K562 (cell line): Measurements from ENCODE around the gene SCRN1. TPM values are rescaled to one million over a fixed set of nuclear protein-coding genes. Genes with fewer than 3 reads are reported as not detected.

ENCODE experiments used
- ATAC-seq: fragments of 200-7000 bp; cut with Tn5 transposase; 3 replicates; pipeline ENCODE4 v1.9.1; 2020; ENCODE audit warnings: moderate library complexity
- BruUV-seq: library from RNA; stranded (reverse); fragments of 400-500 nt; replicated peaks from 2 replicates; lab custom pipeline; 2021; lab: Mats Ljungman, UMichigan
- CTCF ChIA-PET: fragments of 300-600 bp; formaldehyde crosslinking; extraction: SDS; loops from one replicate; lab custom pipeline; 2021; ENCODE audit warnings: low intra/inter-chr PET ratio; lab: Yijun Ruan, JAX
- POLR2A ChIA-PET: fragments of 300-600, 350-650 bp; sonication (Branson Sonifier 250); formaldehyde crosslinking; extraction: SDS; loops from one replicate; lab custom pipeline; 2021; ENCODE audit warnings: antibody characterized with exemption, inconsistent platforms; lab: Yijun Ruan, JAX
- DNase-seq, 4 experiments: peaks; one replicate each; pipeline versions ENCODE4 v3.0.0 to v3.0.0-alpha.2; 2011 to 2018; ENCODE audit warnings: low spot score in 3 of 4, mixed read lengths in 3 of 4; ENCODE audit errors: extremely low read depth in 1 of 4
- FAIRE-seq: peaks from 2 replicates; lab custom pipeline; 2011; peaks lifted over from hg19 to GRCh38; lab: Jason Lieb, UNC
- H2AFZ ChIP-seq: 2 replicates; pipeline ENCODE4 v1.6.0; 2011; ENCODE audit warnings: low read depth, low read length, control low read depth, inconsistent platforms
- H3K27ac ChIP-seq: fragments of 200-600 bp; 3 replicates; pipeline ENCODE4 v1.8.0; 2011; ENCODE audit warnings: low read depth, mild to moderate bottlenecking, control low read depth, inconsistent platforms, low read length, moderate library complexity, mixed read lengths; ENCODE audit errors: extremely low read depth
- H3K27me3 ChIP-seq, 2 experiments: fragments of 300-600 bp in 1 of 2; 2 replicates in 1 of 2; 3 replicates in 1 of 2; pipeline versions ENCODE4 v1.6.0 to v1.8.0; 2011; ENCODE audit warnings: inconsistent platforms in 2 of 2, low read length in 2 of 2, mild to moderate bottlenecking in 1 of 2, mixed read lengths in 1 of 2, moderate library complexity in 1 of 2; ENCODE audit not compliant: control insufficient read depth in 2 of 2, insufficient read depth in 2 of 2
- H3K36me3 ChIP-seq: fragments of 300-600 bp; 3 replicates; pipeline ENCODE4 v1.8.0; 2011; ENCODE audit warnings: mild to moderate bottlenecking, low read length, inconsistent platforms; ENCODE audit not compliant: control insufficient read depth, insufficient read depth
- H3K4me1 ChIP-seq, 2 experiments: fragments of 200-600 bp in 1 of 2; replicated peaks in 1 of 2; 2 replicates in 1 of 2; 3 replicates in 1 of 2; pipeline versions ENCODE4 v1.5.1 to v1.8.0; 2011; ENCODE audit warnings: inconsistent platforms in 2 of 2, low read length in 2 of 2, mild to moderate bottlenecking in 1 of 2, mixed read lengths in 1 of 2, moderate library complexity in 1 of 2; ENCODE audit not compliant: control insufficient read depth in 2 of 2, insufficient read depth in 2 of 2
- H3K4me2 ChIP-seq: 2 replicates; pipeline ENCODE4 v1.6.1; 2011; ENCODE audit warnings: low read length, control low read depth, inconsistent platforms, mixed read lengths; ENCODE audit not compliant: insufficient read depth
- H3K4me3 ChIP-seq: fragments of 200-600 bp; sonication (generic), shearing (Covaris generic); 2 replicates; pipeline ENCODE4 v1.5.1; 2016; ENCODE audit warnings: control low read depth, inconsistent platforms
- H3K79me2 ChIP-seq: fragments of 200-600 bp; 3 replicates; pipeline ENCODE4 v1.8.0; 2011; ENCODE audit warnings: low read length, inconsistent platforms; ENCODE audit not compliant: control insufficient read depth, insufficient read depth
- H3K9ac ChIP-seq, 2 experiments: 2 replicates each; pipeline versions ENCODE4 v1.6.0 to v1.6.1; 2011; ENCODE audit warnings: low read depth in 2 of 2, low read length in 2 of 2, control low read depth in 1 of 2, inconsistent platforms in 1 of 2, mild to moderate bottlenecking in 1 of 2, mixed read lengths in 1 of 2; ENCODE audit not compliant: insufficient read depth in 1 of 2
- H3K9me1 ChIP-seq: one replicate; pipeline ENCODE4 v1.6.0; 2011; ENCODE audit warnings: inconsistent platforms, mild to moderate bottlenecking, low read length, moderate library complexity; ENCODE audit not compliant: control insufficient read depth, insufficient read depth
- H3K9me3 ChIP-seq: replicated peaks from 2 replicates; pipeline ENCODE4 v1.5.1; 2011; ENCODE audit warnings: low read depth, low read length, inconsistent platforms; ENCODE audit not compliant: control insufficient read depth, insufficient read depth
- H4K20me1 ChIP-seq: replicated peaks from 2 replicates; pipeline ENCODE4 v1.6.1; 2011; ENCODE audit warnings: low read length, inconsistent platforms, mixed read lengths; ENCODE audit not compliant: control insufficient read depth, insufficient read depth
- BRD4 ChIP-seq: fragments of 200-600 bp; sonication (generic); IDR thresholded peaks from 2 replicates; pipeline ENCODE4 v1.6.1; 2017; ENCODE audit warnings: inconsistent platforms
- CC2D1A ChIP-seq: fragments of 450-650 bp; IDR thresholded peaks from 2 replicates; pipeline ENCODE4 v1.6.1; 2017; ENCODE audit warnings: mild to moderate bottlenecking
- MXI1 ChIP-seq: IDR thresholded peaks from 2 replicates; pipeline ENCODE4 v1.6.1; 2011; ENCODE audit warnings: low read depth, mild to moderate bottlenecking, improper control_type of control experiment, low read length
- NFIX ChIP-seq: fragments of 250-450 bp; sonication (Bioruptor Pico); IDR thresholded peaks from 2 replicates; pipeline ENCODE4 v1.4.0; 2020; ENCODE audit warnings: low read depth, mild to moderate bottlenecking, moderate library complexity
- RB1 ChIP-seq: fragments of 450-650 bp; IDR thresholded peaks from 2 replicates; pipeline ENCODE4 v1.6.1; 2017; ENCODE audit warnings: low read depth, mild to moderate bottlenecking
- RFX5 ChIP-seq: IDR thresholded peaks from 2 replicates; pipeline ENCODE4 v1.6.1; 2011; ENCODE audit warnings: low read depth, mild to moderate bottlenecking, improper control_type of control experiment, low read length
- RNF2 ChIP-seq: sonication (generic); IDR thresholded peaks from 2 replicates; pipeline ENCODE4 v1.6.1; 2016
- SMARCE1 ChIP-seq: fragments of 450-650 bp; IDR thresholded peaks from 2 replicates; pipeline ENCODE4 v1.7.1; 2016; ENCODE audit warnings: mild to moderate bottlenecking
- ZC3H8 ChIP-seq: fragments of 450-650 bp; IDR thresholded peaks from 2 replicates; pipeline ENCODE4 v1.6.1; 2017
- ZNF444 ChIP-seq: fragments of 250-450 bp; sonication (Bioruptor Pico); IDR thresholded peaks from 2 replicates; pipeline ENCODE4 v1.4.0; 2020; ENCODE audit warnings: mild to moderate bottlenecking, moderate library complexity
- WGBS: fragments of 100-300 bp; shearing (Covaris generic); methylation state at CpG from one replicate; pipeline ENCODE4 v1.1.6; 2016; ENCODE audit warnings: low coverage, mixed read lengths; ENCODE audit not compliant: insufficient coverage; ENCODE audit errors: missing lambda C conversion rate; 5-methylcytosine and 5-hydroxymethylcytosine counted together
- in situ Hi-C: fragments of 300-500 bp; cut with MboI; formaldehyde crosslinking; loops from 4 replicates; pipeline ENCODE4 v1.15.0; 2018; ENCODE audit warnings: inconsistent platforms, mixed read lengths
- intact Hi-C: fragments of 100-400 bp; cut with micrococcal nuclease; formaldehyde crosslinking; loops from 2 replicates; pipeline ENCODE4 v1.14.2; 2022
- polyA plus RNA-seq, 8 experiments: library from polyadenylated mRNA; depleted of rRNA in 4 of 8; stranded (reverse) in 5 of 8; unstranded in 3 of 8; fragments of >200 nt; fragmentation: Nextera tagmentation in 2 of 8; fragmentation: Illumina TruSeq in 1 of 8; extraction: Ambion mirVana in 2 of 8; extraction: Trizol in 1 of 8; gene quantifications; 2 replicates each; pipeline versions ENCODE4 v1.2.1 to v1.2.3, GENCODE V29; 2011 to 2014; ENCODE audit warnings: inconsistent platforms in 1 of 8, missing spikeins in 1 of 8
- total RNA-seq, 7 experiments: library from RNA; depleted of rRNA in 6 of 7; stranded (reverse); fragments of >200 nt in 6 of 7; fragmentation: Illumina TruSeq in 2 of 7; extraction: Trizol in 2 of 7; gene quantifications; 2 replicates each; pipeline versions ENCODE4 v1.2.1 to v1.2.3, GENCODE V29; 2011 to 2021; ENCODE audit warnings: low replicate concordance in 1 of 7
- TF ChIP-seq, protein P1 (sequence below): fragments of 250-450 bp; sonication (Bioruptor Pico); IDR thresholded peaks from 2 replicates; pipeline ENCODE4 v1.5.0; 2021; ENCODE audit warnings: mild to moderate bottlenecking, borderline replicate concordance
- TF ChIP-seq, protein P2 (sequence below), 2 experiments: fragments of 450-650 bp in 1 of 2; sonication (generic) in 1 of 2; formaldehyde crosslinking; conservative IDR thresholded peaks; 2 replicates each; pipeline versions ENCODE4 v1.4.0 to v1.8.1; 2020 to 2022; ENCODE audit warnings: mild to moderate bottlenecking in 1 of 2, missing genetic modification reagents in 1 of 2

SCRN1 gene
- total and polyA plus RNA-seq, 9 of the 15 experiments (the other 6 are each of a cell fraction or from before 2014, with no cell fraction given), result 0.13 to 1.4 (median 0.20) TPM

DNA sequence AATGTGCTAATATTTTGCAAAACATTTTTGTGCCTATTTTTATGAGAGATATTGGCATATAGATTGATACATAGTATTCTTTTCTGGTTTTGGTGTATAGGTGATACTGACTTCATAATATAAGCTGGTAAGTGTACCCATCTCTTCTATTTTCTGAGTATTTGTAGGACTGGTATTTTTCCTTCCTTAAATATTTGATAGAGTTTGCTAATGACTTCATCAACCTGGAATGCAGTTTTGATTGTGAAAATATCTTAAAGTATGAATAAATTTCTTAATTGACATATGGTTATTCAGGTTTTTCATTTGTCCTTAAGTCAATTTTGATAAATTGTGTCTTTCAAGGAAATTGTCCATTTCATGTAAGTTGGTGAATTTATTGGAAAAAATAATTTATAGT lies 6.1 kb upstream of the SCRN1 start (continued):
- TF ChIP-seq, protein P1, sequence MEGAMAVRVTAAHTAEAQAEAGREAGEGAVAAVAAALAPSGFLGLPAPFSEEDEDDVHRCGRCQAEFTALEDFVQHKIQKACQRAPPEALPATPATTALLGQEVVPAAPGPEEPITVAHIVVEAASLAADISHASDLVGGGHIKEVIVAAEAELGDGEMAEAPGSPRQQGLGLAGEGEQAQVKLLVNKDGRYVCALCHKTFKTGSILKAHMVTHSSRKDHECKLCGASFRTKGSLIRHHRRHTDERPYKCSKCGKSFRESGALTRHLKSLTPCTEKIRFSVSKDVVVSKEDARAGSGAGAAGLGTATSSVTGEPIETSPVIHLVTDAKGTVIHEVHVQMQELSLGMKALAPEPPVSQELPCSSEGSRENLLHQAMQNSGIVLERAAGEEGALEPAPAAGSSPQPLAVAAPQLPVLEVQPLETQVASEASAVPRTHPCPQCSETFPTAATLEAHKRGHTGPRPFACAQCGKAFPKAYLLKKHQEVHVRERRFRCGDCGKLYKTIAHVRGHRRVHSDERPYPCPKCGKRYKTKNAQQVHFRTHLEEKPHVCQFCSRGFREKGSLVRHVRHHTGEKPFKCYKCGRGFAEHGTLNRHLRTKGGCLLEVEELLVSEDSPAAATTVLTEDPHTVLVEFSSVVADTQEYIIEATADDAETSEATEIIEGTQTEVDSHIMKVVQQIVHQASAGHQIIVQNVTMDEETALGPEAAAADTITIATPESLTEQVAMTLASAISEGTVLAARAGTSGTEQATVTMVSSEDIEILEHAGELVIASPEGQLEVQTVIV (CRISPR knock-in tag), result no peak
- TF ChIP-seq ZC3H8, result no peak
- no peak for TF ChIP-seq ZNF444
- no peak for TF ChIP-seq RB1
- TF ChIP-seq SMARCE1, result no peak
- TF ChIP-seq, protein P2, sequence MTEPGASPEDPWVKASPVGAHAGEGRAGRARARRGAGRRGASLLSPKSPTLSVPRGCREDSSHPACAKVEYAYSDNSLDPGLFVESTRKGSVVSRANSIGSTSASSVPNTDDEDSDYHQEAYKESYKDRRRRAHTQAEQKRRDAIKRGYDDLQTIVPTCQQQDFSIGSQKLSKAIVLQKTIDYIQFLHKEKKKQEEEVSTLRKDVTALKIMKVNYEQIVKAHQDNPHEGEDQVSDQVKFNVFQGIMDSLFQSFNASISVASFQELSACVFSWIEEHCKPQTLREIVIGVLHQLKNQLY (CRISPR knock-in tag; conservative IDR thresholded peaks at IDR 0.05), result no peak
- TF ChIP-seq, all 486 proteins: peak for 0

GRCh38 chr7:29993140-29993539 lies 3.5 kb upstream of the SCRN1 start:
- no peaks in the 10 kb centered on the region for H4K20me1 ChIP-seq
- intact Hi-C loops, result no loop called here
- peaks cover 0 to 6% of the 10 kb centered on the region in 2 experiments; a peak in 2 of 5 replicates for H3K4me1 ChIP-seq
- DNase-seq (no peak), ATAC-seq (no peak)
- H3K9me3 ChIP-seq, result peaks cover 5% of the 10 kb centered on the region
- WGBS, result 20% methylated on average over 4 of the region's 4 CpGs
- no peak overlapping the region for H2AFZ ChIP-seq
- H3K9ac ChIP-seq, result no peak overlapping the region
- no peak overlapping the region for H3K4me3 ChIP-seq
- peaks cover 2 to 8% of the 10 kb centered on the region in 2 experiments; a peak in 2 of 5 replicates for H3K27me3 ChIP-seq
- CTCF ChIA-PET, result no interaction called here
- no peak for TF ChIP-seq MXI1
- TF ChIP-seq RNF2, result no peak
- no peak for TF ChIP-seq RFX5
- TF ChIP-seq CC2D1A, result no peak
- TF ChIP-seq BRD4, result no peak
- TF ChIP-seq NFIX, result no peak
- TF ChIP-seq, all 486 proteins: peak for 0
- POLR2A ChIA-PET, result no interaction called here
- Histone ChIP-seq H3K36me3 (no peaks in the 10 kb centered on the region), H3K9me1 (no peaks in the 10 kb centered on the region), H3K79me2 (no peaks in the 10 kb centered on the region), H3K27ac (no peak overlapping the region), H3K4me2 (no peak overlapping the region)
- no TSS peak for BruUV-seq
- no peak for FAIRE-seq
- in situ Hi-C loops, result no loop called here
